IPS-15b (cell line): ENCODE measurements around the gene PITPNM3.
A peak's percentile ranks its signal among the peaks of the same experiment; 100 is the strongest.

Experiments
- H3K27me3 ChIP-seq: one replicate; pipeline ENCODE4 v1.6.1; 2013; ENCODE audit warnings: low read length; ENCODE audit not compliant: control insufficient read depth, insufficient read depth
- H3K36me3 ChIP-seq: one replicate; pipeline ENCODE4 v1.6.1; 2013; ENCODE audit warnings: low read length; ENCODE audit not compliant: control insufficient read depth, insufficient read depth
- H3K4me1 ChIP-seq: one replicate; pipeline ENCODE4 v1.6.1; 2013; ENCODE audit warnings: mild to moderate bottlenecking, low read length; ENCODE audit not compliant: control insufficient read depth, insufficient read depth
- H3K4me3 ChIP-seq: one replicate; pipeline ENCODE4 v1.5.1; 2013; ENCODE audit warnings: low read depth, low read length
- H3K9ac ChIP-seq: one replicate; pipeline ENCODE4 v1.6.1; 2013; ENCODE audit warnings: low read depth, mild to moderate bottlenecking, low read length
- H3K9me3 ChIP-seq: one replicate; pipeline ENCODE4 v1.6.1; 2013; ENCODE audit warnings: mild to moderate bottlenecking, low read length; ENCODE audit not compliant: control insufficient read depth, insufficient read depth

The PITPNM3 gene

DNA sequence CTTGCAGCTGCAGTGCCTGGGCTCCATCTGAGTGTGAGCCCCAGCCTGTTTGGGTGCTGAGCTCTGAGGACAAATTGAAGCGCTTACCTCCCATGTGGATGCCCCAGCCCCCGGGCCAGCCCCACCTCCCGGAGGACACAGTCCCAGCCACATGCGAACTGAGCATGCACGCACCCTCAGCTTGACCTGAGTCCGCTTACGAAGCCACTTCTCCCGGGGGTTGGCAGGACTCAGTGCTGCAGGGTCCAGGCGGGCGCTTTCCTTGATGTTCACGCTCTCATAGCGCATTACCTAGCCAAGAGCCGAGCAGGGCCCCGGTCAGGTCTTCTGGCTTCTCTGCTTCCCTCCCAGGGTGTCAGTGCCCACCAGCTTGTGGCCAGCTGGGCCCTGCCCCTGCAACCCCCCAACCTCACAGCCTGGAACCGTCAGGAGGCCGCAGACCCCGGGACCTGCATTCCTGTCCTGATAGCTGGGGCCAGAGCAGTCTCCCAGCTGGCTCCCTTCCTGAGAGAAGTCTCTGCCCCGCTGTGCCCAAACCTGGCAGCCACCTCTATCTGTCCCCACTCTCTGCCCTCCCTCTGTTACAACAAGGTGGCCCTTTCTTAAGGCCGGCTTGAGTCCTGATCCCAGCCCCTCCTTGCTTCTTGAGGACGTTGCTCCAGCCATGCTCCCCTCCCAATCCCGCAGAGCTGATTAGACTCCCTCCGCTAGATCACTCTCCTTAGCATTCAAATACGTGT is 88.1 kb downstream of the PITPNM3 start:
- H3K9ac ChIP-seq = peak overlapping the region; percentile 37
- H3K27me3 ChIP-seq = no peaks in the 10 kb centered on the region
- no peaks in the 10 kb centered on the region for H3K36me3 ChIP-seq
- H3K4me3 ChIP-seq = no peak overlapping the region
- no peaks in the 10 kb centered on the region for H3K9me3 ChIP-seq
- H3K4me1 ChIP-seq = peaks cover 9% of the 10 kb centered on the region

DNA sequence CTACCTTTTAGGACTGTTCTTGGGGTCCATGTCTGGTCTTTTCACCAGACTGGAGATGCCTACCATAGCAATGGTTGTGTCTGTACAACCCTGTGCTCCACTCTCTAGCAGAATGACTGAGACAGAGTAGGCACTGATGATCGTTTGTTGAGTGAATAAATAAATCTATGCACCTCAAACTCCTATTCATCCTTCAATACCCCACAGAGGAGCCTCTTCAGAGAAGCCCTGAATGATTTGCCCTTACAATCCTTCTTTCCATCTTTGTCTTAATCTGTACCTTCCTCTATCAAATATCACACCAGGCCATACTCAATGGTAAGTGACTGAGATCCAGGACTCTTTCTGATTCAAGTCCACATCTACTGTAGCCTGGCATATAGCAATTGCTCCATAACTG is 88.8 kb downstream of the PITPNM3 start:
- Histone ChIP-seq H3K9me3 (no peaks in the 10 kb centered on the region), H3K4me1 (peaks cover 5% of the 10 kb centered on the region)

DNA sequence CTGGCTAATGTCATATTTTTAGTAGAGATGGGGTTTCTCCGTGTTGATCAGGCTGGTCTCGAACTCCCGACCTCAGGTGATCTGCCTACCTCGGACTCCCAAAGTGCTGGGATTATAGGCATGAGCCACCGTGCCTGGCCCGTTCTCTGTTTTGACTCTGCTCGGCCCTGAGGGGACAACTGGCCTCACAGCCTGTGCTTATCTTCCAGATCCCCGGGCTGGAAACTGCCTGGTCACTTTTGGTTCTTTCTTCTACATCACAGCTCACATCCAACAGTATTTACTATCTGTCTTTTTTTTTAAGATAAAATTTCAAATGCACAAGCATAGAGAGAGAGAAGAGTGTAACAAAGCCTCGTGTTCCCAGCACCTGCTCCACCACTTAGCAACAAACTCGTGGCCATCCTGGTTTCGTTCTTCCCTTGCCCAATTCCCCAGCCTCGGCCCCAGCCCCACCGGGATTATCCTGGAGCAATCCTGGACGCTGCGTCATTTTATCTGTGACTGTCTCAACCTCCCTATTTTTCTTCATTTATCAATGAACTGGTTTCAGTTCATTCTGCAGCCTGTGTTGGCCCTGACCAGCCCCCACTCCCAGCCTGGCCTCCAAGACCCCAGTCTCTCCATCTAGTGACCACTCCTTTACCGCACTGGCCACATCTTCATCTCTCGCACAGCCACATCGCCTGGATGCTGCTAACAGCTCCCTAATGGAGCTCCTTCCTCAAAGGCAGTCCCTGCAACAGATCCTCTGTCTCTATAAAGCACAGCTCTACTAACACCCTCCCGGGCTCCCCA is 91.0 kb downstream of the PITPNM3 start:
- Histone ChIP-seq H3K9ac (no peak overlapping the region), H3K9me3 (no peaks in the 10 kb centered on the region), H3K36me3 (no peaks in the 10 kb centered on the region), H3K4me3 (no peak overlapping the region), H3K4me1 (peaks cover 4% of the 10 kb centered on the region), H3K27me3 (no peaks in the 10 kb centered on the region)

More for the DNA sequence above, 88.8 kb downstream of the PITPNM3 start:
- no peaks in the 10 kb centered on the region for H3K27me3 ChIP-seq
- H3K4me3 ChIP-seq = no peak overlapping the region
- H3K36me3 ChIP-seq = no peaks in the 10 kb centered on the region
- H3K9ac ChIP-seq = no peak overlapping the region

DNA sequence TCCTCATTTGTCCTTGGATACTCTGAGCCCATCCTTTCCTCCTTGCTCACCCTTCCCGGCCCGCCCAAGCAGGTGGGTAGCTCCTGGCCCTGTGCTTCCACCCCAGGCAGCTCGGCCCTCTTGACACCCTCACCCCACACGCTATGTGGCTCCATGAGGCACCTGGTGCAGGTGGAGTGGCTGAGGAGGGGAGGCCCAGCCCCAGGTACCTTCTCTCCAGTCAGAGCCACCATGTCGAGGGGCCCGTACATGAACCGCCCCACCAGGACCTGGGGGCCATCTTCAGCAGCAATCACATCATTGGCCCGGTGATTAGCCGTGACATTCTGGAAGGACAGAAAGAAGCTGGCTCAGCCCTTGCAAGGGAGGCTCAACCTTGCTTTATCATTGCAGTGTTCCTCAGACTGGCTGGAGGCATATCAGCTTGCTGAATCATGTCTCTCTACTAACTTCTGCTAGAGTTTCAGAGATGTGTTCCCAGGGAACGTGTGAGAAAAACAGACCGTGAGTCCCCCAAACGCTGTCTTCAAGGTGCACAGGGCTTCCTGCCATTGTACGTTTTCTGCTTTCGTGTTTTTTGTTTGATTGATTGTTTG is 91.8 kb downstream of the PITPNM3 start:
- H3K4me1 ChIP-seq = peaks cover 4% of the 10 kb centered on the region
- no peak overlapping the region for H3K4me3 ChIP-seq
- H3K9ac ChIP-seq = no peak overlapping the region
- H3K36me3 ChIP-seq = no peaks in the 10 kb centered on the region
- no peaks in the 10 kb centered on the region for H3K9me3 ChIP-seq
- no peaks in the 10 kb centered on the region for H3K27me3 ChIP-seq

DNA sequence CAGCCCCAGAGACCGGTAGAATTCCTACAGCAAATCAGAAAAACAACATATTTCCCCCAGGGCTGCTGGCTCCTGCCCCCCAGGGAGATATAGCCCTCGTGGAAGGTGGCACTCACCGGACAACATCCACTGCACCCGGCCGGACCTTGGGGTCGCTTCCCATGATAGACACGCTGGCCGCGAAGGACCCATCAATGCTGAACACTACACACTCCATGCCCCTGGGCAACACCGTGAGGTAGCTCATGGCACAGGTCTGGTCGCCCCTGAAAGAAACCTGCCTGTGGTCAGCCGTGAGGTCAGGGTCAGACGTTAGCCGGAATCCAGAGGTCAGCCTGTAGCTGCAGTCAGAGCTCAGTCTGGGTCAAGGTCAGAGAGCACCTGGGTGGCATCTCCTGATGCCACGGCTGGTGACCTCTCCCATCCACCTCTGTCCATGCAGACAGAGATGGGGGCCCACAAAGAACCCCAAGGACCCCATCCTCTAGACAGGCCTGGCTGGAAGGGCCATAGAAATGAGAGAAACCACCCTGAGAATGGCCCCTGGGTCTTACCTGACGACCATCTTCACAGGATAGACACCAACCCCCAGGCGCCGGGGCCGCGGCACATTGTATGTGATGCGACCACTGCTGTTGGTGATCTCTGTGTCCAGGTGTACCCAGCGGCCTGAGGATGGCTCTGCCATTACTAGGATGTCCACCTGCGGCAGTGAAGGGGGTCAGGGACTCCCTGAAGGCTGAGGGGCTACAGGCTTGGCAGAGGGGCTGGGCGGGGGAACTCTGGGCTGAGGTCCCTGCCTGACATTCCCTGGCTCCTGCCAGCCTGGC is 92.5 kb downstream of the PITPNM3 start:
- Histone ChIP-seq H3K36me3 (no peaks in the 10 kb centered on the region), H3K9me3 (no peaks in the 10 kb centered on the region), H3K27me3 (no peaks in the 10 kb centered on the region), H3K9ac (no peak overlapping the region), H3K4me1 (peaks cover 4% of the 10 kb centered on the region), H3K4me3 (no peak overlapping the region)

DNA sequence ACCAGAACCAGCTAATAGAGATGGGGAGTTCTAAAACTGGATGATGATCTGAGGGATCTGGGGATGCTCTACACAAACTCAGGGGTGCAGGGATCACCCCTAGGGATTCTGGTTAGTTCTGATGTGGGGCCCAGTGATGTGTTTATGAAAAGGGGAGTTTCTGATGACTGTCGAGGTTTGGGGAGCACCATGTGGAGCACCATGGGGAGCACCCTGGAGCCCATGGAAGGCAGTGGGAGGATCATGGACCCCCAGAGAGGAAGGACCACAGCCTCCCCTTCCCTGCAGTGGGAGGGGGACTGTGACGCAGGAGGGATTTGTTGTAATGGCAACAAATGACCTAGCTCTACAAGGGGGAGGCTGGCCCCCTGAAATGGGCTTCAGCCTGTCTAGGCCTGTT is 93.7 kb downstream of the PITPNM3 start:
- Histone ChIP-seq H3K27me3 (no peaks in the 10 kb centered on the region), H3K4me3 (no peak overlapping the region), H3K9ac (no peak overlapping the region), H3K36me3 (no peaks in the 10 kb centered on the region), H3K9me3 (no peaks in the 10 kb centered on the region), H3K4me1 (peaks cover 4% of the 10 kb centered on the region)

DNA sequence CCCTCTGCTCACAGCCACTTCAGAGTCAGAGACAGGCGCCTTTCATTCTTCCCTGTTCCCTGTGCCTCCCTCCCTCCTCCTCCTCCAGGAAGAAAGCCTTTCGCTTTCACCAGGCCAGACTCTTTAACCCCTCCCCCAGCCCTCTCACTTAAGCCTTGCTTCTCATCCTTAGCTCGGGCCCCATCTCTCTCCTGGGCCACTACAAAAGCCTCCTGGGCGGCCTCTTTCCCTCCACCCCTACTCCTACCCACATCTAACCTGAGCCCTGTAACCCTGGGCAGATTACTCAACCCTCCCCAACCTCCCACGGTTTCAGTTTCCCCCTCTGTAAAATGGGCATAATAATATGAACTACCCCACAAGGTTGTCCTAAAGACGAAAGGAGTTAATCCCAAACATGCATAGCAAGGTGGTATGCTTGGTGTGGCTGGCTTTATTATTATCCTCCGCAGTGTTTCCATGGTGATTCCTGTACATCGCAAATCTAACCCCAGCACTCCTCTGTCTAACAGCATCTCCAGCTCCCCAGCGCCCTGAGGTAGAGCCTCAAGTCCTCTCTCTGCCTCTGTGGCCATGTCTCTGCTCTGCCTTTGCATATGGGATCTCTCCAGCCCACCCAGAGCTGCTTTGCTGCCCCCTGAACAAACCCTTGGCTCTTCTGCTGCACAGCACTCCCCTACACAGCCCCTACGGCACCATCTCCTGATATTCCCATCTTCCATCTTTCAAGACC is 94.4 kb downstream of the PITPNM3 start:
- H3K4me3 ChIP-seq = peak overlapping the region; percentile 10
- no peak overlapping the region for H3K9ac ChIP-seq

DNA sequence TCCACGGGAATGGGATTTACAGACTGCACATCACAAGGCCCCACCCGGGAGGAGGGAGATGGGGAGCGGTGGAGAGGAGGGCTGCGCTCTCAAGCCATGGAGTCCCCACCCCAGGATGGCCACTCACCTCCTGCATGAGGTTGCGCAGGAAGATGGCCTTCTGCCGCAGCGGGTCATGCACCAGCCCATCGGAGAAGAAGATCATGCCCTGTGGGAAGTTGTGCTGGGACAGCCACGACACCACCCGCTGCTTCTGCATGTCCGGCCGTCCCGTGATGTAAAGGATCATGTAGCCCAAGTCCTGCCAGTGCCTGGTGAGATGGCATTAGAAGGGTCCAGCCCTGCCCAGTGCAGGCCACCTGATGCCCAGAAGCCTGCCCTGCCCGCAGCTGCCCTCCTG is 95.1 kb downstream of the PITPNM3 start:
- no peaks in the 10 kb centered on the region for H3K9me3 ChIP-seq
- peaks cover 7% of the 10 kb centered on the region for H3K4me1 ChIP-seq
- no peaks in the 10 kb centered on the region for H3K36me3 ChIP-seq
- no peak overlapping the region for H3K9ac ChIP-seq
- peak overlapping the region; percentile 10 for H3K4me3 ChIP-seq
- H3K27me3 ChIP-seq = no peaks in the 10 kb centered on the region

More for the DNA sequence above, 94.4 kb downstream of the PITPNM3 start:
- H3K27me3 ChIP-seq = no peaks in the 10 kb centered on the region
- no peaks in the 10 kb centered on the region for H3K9me3 ChIP-seq
- no peaks in the 10 kb centered on the region for H3K36me3 ChIP-seq
- peaks cover 4% of the 10 kb centered on the region for H3K4me1 ChIP-seq

DNA sequence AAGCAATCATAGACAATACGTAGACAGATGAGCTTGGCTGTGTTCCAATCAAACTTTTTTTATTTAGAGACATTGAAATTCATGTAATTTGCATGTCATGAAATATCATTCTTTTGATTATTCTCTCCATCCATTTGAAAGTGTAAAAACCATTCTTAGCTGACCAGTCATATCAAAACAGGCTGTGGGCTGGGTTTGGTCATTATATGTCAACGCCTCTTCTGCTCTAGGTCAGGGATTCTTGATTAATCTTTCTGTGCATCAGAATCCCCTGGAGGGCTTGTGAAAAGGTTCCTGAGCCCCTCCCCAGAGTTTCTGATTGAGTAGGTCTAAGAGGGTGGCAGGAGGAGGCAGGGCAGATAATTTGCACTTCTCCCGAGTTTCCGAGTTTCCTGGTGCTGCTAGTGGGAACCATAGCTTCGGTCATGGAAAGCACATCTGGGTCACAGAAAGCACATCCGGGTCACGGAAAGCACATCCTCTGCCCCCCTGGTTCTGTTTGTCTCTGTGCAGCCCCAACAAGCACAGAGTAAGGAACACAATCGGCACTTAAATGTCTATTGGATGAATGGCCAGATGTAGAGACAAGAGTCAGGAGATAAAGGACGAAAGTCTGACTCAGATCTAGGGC is 95.7 kb downstream of the PITPNM3 start:
- H3K9me3 ChIP-seq = no peaks in the 10 kb centered on the region
- H3K36me3 ChIP-seq = no peaks in the 10 kb centered on the region
- H3K4me1 ChIP-seq = peaks cover 7% of the 10 kb centered on the region
- no peak overlapping the region for H3K4me3 ChIP-seq
- no peak overlapping the region for H3K9ac ChIP-seq
- no peaks in the 10 kb centered on the region for H3K27me3 ChIP-seq

DNA sequence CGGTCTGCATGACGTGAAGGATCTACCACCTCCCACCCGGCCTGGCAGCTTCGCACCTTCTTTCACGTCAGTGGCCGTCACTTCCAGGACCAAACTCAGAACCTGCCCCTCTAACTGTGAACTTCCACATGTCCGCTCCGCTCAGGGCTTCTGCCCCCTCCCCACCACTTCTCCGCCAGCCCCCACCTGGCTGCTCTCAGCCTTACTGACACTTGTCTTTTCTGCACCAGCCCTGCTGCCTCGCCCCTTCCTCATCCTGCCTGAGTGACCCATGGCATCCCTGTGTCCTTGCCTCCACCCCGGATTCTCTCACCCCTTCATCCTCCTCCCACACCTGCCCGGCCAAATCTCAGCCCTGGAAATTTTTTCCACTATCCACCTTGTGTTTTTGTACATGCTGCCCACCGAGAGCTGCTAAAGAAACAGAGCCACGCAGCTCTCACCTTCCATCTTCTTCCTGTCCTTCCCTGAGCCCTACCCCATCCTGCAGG is 97.8 kb downstream of the PITPNM3 start:
- Histone ChIP-seq H3K4me1 (peaks cover 7% of the 10 kb centered on the region), H3K36me3 (no peaks in the 10 kb centered on the region), H3K4me3 (no peak overlapping the region), H3K9ac (no peak overlapping the region), H3K9me3 (no peaks in the 10 kb centered on the region), H3K27me3 (no peaks in the 10 kb centered on the region)
